Spleen (tissue), 11 donors: ENCODE measurements around the gene BMPER. TPM values are rescaled to one million over a fixed set of nuclear protein-coding genes. Genes with fewer than 3 reads are reported as not detected.

ENCODE experiments used
- DNase-seq: peaks from one replicate; pipeline ENCODE4 v3.0.0-alpha.2; 2020
- H3K27ac ChIP-seq, 8 donors: fragments of 200-600 bp; sonication (generic) in 7 of 8; 1 replicate in 4 of 8; 2 replicates in 4 of 8; pipeline versions ENCODE4 v1.5.0 to v1.8.0; 2016 to 2021; ENCODE audit warnings: inconsistent platforms in 4 of 8, mild to moderate bottlenecking in 4 of 8, moderate library complexity in 1 of 8
- H3K27me3 ChIP-seq, 7 donors: fragments of 200-600 bp; sonication (generic) in 6 of 7; replicated peaks in 1 of 7; 1 replicate in 4 of 7; 2 replicates in 3 of 7; pipeline versions ENCODE4 v1.5.0 to v1.8.0; 2016 to 2021; ENCODE audit warnings: inconsistent platforms in 3 of 7, mild to moderate bottlenecking in 1 of 7
- H3K36me3 ChIP-seq, 6 donors: fragments of 200-600 bp; sonication (generic) in 5 of 6; 1 replicate in 4 of 6; 2 replicates in 2 of 6; pipeline versions ENCODE4 v1.5.0 to v1.8.0; 2016 to 2021; ENCODE audit warnings: inconsistent platforms in 2 of 6
- H3K4me1 ChIP-seq, 6 donors: fragments of 200-600 bp; sonication (generic) in 5 of 6; 1 replicate in 3 of 6; 2 replicates in 3 of 6; pipeline versions ENCODE4 v1.5.0 to v1.8.0; 2016 to 2021; ENCODE audit warnings: inconsistent platforms in 3 of 6
- H3K4me3 ChIP-seq, 8 donors: fragments of 200-600 bp; sonication (generic) in 7 of 8; 1 replicate in 4 of 8; 2 replicates in 4 of 8; pipeline versions ENCODE4 v1.5.0 to v1.8.0; 2016 to 2021; ENCODE audit warnings: inconsistent platforms in 4 of 8, mild to moderate bottlenecking in 4 of 8, moderate library complexity in 2 of 8
- H3K9me3 ChIP-seq, 8 donors: fragments of 200-600 bp; sonication (generic) in 7 of 8; 1 replicate in 4 of 8; 2 replicates in 4 of 8; pipeline versions ENCODE4 v1.5.0 to v1.8.0; 2016 to 2021; ENCODE audit warnings: inconsistent platforms in 4 of 8
- POLR2A ChIP-seq, 3 donors: fragments of 450-650 bp; IDR thresholded peaks; one replicate each; pipeline ENCODE4 v1.5.1; 2017; ENCODE audit warnings: antibody characterized with exemption in 3 of 3, mild to moderate bottlenecking in 1 of 3
- POLR2AphosphoS5 ChIP-seq, 3 donors: sonication (generic); formaldehyde crosslinking; IDR thresholded peaks; one replicate each; pipeline ENCODE4 v1.5.1; 2017; ENCODE audit warnings: antibody characterized with exemption in 3 of 3
- WGBS, 5 donors: extraction: QIAGEN DNeasy Blood & Tissue Kit in 3 of 5; methylation state at CpG; one replicate each; pipeline versions ENCODE4 v1.1.5 to v1.1.7; 2013 to 2018; 5-methylcytosine and 5-hydroxymethylcytosine counted together
- intact Hi-C: fragments of 100-400 bp; cut with DNase I; formaldehyde crosslinking; loops from one replicate; pipeline ENCODE4 v1.15.0; 2023; ENCODE audit warnings: low total_unique reads
- polyA plus RNA-seq, 3 donors: library from polyadenylated mRNA; stranded (reverse); fragments of 200-250 nt; gene quantifications; one replicate each; pipeline ENCODE4 v1.2.1, GENCODE V29; 2013
- total RNA-seq, 7 donors: library from RNA; depleted of rRNA in 3 of 7; stranded (reverse); fragments of >200 nt in 3 of 7; fragmentation: NEBNext Ultra II Directional in 4 of 7; extraction: Animal tissue kit (Norgen Biotek cat#: 25700) in 4 of 7; gene quantifications; one replicate each; pipeline versions ENCODE4 v1.1.0 to v1.2.1, GENCODE V29; 2016 to 2021
- TF ChIP-seq, protein P1 (sequence below), 11 experiments: fragments of 200-600 bp in 7 of 11; fragments of 450-650 bp in 4 of 11; sonication (generic) in 4 of 11; IDR thresholded peaks in 8 of 11; conservative IDR thresholded peaks in 3 of 11; 1 replicate in 7 of 11; 2 replicates in 4 of 11; pipeline versions ENCODE4 v1.4.0 to v1.8.0; 2016 to 2021; ENCODE audit warnings: antibody characterized with exemption in 11 of 11, inconsistent platforms in 4 of 11, mild to moderate bottlenecking in 1 of 11
- donor health status: healthy with polysubstance abuse.
- donor health status: DM: no; HTN: no; CAD: no; lungs with moderate emphysema.
- donor health status: DM: no; HTN: no; CAD: no.
- donor health status: Bipolar disorder and iron deficiency.
- donor health status: healthy.
- donor health status: DM: no; HTN: no; CAD: no.
- donor health status: DM: yes; HTN: yes; CAD: no.

Gene BMPER
- total and polyA plus RNA-seq, 10 donors: 0.14 to 4.4 (median 2.1) TPM

- Histone ChIP-seq H3K4me3 (no peak overlapping the region), H3K27ac (no peak overlapping the region), H3K27me3 (no peaks in the 10 kb centered on the region), H3K4me1 (no peaks in the 10 kb centered on the region), H3K36me3 (no peaks in the 10 kb centered on the region), H3K9me3 (no peaks in the 10 kb centered on the region)
- no peak for DNase-seq
- intact Hi-C loops: no loop called here
- no peak for TF ChIP-seq POLR2A (IDR thresholded peaks at IDR 0.05)
- TF ChIP-seq, protein P1, sequence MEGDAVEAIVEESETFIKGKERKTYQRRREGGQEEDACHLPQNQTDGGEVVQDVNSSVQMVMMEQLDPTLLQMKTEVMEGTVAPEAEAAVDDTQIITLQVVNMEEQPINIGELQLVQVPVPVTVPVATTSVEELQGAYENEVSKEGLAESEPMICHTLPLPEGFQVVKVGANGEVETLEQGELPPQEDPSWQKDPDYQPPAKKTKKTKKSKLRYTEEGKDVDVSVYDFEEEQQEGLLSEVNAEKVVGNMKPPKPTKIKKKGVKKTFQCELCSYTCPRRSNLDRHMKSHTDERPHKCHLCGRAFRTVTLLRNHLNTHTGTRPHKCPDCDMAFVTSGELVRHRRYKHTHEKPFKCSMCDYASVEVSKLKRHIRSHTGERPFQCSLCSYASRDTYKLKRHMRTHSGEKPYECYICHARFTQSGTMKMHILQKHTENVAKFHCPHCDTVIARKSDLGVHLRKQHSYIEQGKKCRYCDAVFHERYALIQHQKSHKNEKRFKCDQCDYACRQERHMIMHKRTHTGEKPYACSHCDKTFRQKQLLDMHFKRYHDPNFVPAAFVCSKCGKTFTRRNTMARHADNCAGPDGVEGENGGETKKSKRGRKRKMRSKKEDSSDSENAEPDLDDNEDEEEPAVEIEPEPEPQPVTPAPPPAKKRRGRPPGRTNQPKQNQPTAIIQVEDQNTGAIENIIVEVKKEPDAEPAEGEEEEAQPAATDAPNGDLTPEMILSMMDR (IDR thresholded peaks at IDR 0.05 in 8 of 11, conservative IDR thresholded peaks at IDR 0.05 in 3 of 11): no peak
- TF ChIP-seq POLR2AphosphoS5 (IDR thresholded peaks at IDR 0.05): no peak
These were observed 157.5 kb downstream of the BMPER start for GRCh38 chr7:34062826-34063225.

GRCh38 chr7:34064519-34065158, 159.3 kb downstream of the BMPER start:
- H3K27me3 ChIP-seq: no peaks in the 10 kb centered on the region
- H3K9me3 ChIP-seq: no peaks in the 10 kb centered on the region
- no peaks in the 10 kb centered on the region for H3K36me3 ChIP-seq
- intact Hi-C loops: no loop called here
- no peak overlapping the region for H3K4me3 ChIP-seq
- no peaks in the 10 kb centered on the region for H3K4me1 ChIP-seq
- no peak overlapping the region for H3K27ac ChIP-seq
- TF ChIP-seq POLR2AphosphoS5 (IDR thresholded peaks at IDR 0.05) (no peak), POLR2A (IDR thresholded peaks at IDR 0.05) (no peak)
- TF ChIP-seq, protein P1 (IDR thresholded peaks at IDR 0.05 in 8 of 11, conservative IDR thresholded peaks at IDR 0.05 in 3 of 11): no peak
- WGBS, 5 donors: 82 to 96% (median 91%) methylated on average over 4 of the region's 4 CpGs
- DNase-seq: no peak

- H3K27me3 ChIP-seq: no peaks in the 10 kb centered on the region
- H3K9me3 ChIP-seq: no peaks in the 10 kb centered on the region
- no peak for DNase-seq
- H3K4me3 ChIP-seq: no peak overlapping the region
- no peak overlapping the region for H3K27ac ChIP-seq
- H3K4me1 ChIP-seq: no peaks in the 10 kb centered on the region
- no peaks in the 10 kb centered on the region for H3K36me3 ChIP-seq
- intact Hi-C loops: no loop called here
- 82 to 92% (median 85%) methylated on average over 1 of the region's 1 CpG for WGBS, 5 donors
- TF ChIP-seq, protein P1 (IDR thresholded peaks at IDR 0.05 in 8 of 11, conservative IDR thresholded peaks at IDR 0.05 in 3 of 11): no peak
- TF ChIP-seq POLR2A (IDR thresholded peaks at IDR 0.05): no peak
- TF ChIP-seq POLR2AphosphoS5 (IDR thresholded peaks at IDR 0.05): no peak
These were observed 161.1 kb downstream of the BMPER start for GRCh38 chr7:34066411-34066810.

DNA sequence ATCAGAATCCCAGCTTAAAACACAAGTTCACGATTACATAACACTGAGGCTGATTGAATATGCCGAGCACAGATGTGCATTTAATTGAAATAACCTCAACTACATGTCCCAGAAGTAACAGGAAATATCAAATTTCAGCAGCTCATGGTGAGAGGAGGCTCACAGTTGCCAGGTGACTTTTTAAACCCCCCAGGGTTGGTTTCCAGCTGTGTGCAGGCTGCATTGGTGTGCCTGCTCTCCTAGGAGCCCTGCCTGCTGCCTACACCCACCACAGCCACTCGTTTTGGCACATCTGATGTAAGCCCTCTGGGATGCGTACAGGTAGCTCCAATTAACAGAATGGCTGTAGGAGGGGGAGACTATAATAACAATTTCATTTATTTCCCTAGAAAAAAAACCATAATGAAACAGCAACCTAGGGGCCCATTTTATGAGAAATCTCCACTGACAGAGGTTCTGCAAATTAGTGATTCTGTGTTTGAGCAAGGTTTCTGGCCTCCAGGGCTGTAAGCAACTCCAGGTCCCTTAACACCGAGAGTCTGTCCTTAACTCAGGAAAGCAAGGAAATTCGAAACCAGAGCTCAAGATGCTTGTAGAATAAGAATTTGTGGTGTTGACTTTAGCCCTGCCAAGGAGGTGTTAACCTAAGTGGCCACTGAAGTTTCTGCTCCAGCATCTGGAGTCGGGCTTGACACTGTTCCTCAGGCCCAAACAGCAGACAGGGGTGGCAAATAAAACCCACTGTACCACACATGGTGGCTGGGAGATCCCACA, 161.9 kb downstream of the BMPER start:
- intact Hi-C loops: no loop called here
- no peak for DNase-seq
- WGBS, 5 donors: 58 to 73% (median 64%) methylated on average over 7 of the region's 7 CpGs

More for the DNA sequence above, 161.9 kb downstream of the BMPER start:
- Histone ChIP-seq H3K27ac (no peak overlapping the region), H3K27me3 (no peaks in the 10 kb centered on the region), H3K36me3 (no peaks in the 10 kb centered on the region), H3K4me1 (no peaks in the 10 kb centered on the region), H3K9me3 (no peaks in the 10 kb centered on the region), H3K4me3 (no peak overlapping the region)
- TF ChIP-seq POLR2A (IDR thresholded peaks at IDR 0.05) (no peak), POLR2AphosphoS5 (IDR thresholded peaks at IDR 0.05) (no peak)
- TF ChIP-seq, protein P1 (IDR thresholded peaks at IDR 0.05 in 8 of 11, conservative IDR thresholded peaks at IDR 0.05 in 3 of 11): no peak
